Measurements from ENCODE around the gene SPTBN2. TPM values are rescaled to one million over a fixed set of nuclear protein-coding genes. Genes with fewer than 3 reads are reported as not detected.
"Not testable (repeated sequence)": the region's sequence is repeated elsewhere in the genome, so short reads cannot be mapped to it uniquely, and the experiment has no call there.

The SPTBN2 gene
- total RNA-seq, 1 experiment from 2014 or later = 18.5 TPM

DNA sequence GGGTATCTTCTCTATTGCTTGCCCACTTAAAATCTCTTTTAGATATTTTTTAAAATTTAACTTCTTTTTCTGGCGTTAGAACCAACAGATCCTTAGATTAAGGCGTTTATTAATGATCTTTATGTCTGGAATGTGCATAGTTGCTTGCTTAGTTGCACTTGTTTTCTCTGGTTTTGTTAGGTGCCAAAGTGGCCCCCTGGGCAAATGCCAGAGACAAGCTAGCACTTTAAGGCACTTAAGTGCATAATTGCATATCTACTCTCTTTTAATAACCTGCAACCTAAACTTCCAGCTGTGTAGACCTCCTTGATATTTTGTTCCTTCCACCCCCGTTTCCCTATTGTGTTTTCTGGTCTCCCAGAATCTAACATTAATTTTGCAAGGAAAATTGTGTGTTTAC, 87.2 kb downstream of the SPTBN2 start:
- Histone ChIP-seq H3K9ac (ENCODE audit: low read length) (no peak overlapping the region), H3K27ac (ENCODE audit: low read depth, low read length) (no peak overlapping the region), H4K20me1 (ENCODE audit: insufficient read depth) (peaks cover 54% of the 10 kb centered on the region), H3K79me2 (ENCODE audit: insufficient read depth, low read length) (peaks cover 98% of the 10 kb centered on the region), H3K36me3 (ENCODE audit: control insufficient read depth in 1 of 2, insufficient read depth in 2 of 2, low read length in 2 of 2) (peaks cover 62 to 76% of the 10 kb centered on the region in 2 experiments), H2AFZ (ENCODE audit: low read depth, low read length, poor library complexity, severe bottlenecking) (no peak overlapping the region), H3K9me2 (ENCODE audit: insufficient read depth) (no peaks in the 10 kb centered on the region), H3K4me2 (ENCODE audit: low read length) (no peak overlapping the region), H3K27me3 (ENCODE audit: insufficient read depth, low read length) (no peaks in the 10 kb centered on the region), H3K4me3 (replicated peaks in 1 of 2; ENCODE audit: low read depth in 1 of 2, low read length in 2 of 2) (no peak overlapping the region), H3K4me1 (ENCODE audit: control insufficient read depth in 1 of 2, insufficient read depth in 2 of 2, low read length in 2 of 2) (peaks cover 4 to 23% of the 10 kb centered on the region in 2 experiments), H3K9me3 (ENCODE audit: control insufficient read depth in 1 of 2, insufficient read depth in 1 of 2, low read depth in 1 of 2, low read length in 2 of 2) (no peaks in the 10 kb centered on the region)
- no peak for DNase-seq (ENCODE audit: low read depth, low spot score)
- BruUV-seq (replicated peaks) = no TSS peak
- intact Hi-C loops (cut with micrococcal nuclease) = no loop called here
- TF ChIP-seq SRF (IDR thresholded peaks at IDR 0.05; ENCODE audit: low read depth) (no peak), TCF7L2 (IDR thresholded peaks at IDR 0.05; ENCODE audit: borderline replicate concordance, extremely low read depth, insufficient read depth, insufficient read length) (no peak), FOSL1 (IDR thresholded peaks at IDR 0.05; ENCODE audit: low read depth) (no peak), CBX3 (IDR thresholded peaks at IDR 0.05; ENCODE audit: low read depth) (no peak), YY1 (IDR thresholded peaks at IDR 0.05; ENCODE audit: extremely low read depth, insufficient replicate concordance, low read depth, low read length) (no peak), JUND (IDR thresholded peaks at IDR 0.05) (no peak), SIN3A (IDR thresholded peaks at IDR 0.05; ENCODE audit: low read depth) (no peak), ZNF274 (IDR thresholded peaks at IDR 0.05; ENCODE audit: low read depth, low read length) (no peak), SP1 (IDR thresholded peaks at IDR 0.05; ENCODE audit: low read depth) (no peak)
- TF ChIP-seq, protein P1, sequence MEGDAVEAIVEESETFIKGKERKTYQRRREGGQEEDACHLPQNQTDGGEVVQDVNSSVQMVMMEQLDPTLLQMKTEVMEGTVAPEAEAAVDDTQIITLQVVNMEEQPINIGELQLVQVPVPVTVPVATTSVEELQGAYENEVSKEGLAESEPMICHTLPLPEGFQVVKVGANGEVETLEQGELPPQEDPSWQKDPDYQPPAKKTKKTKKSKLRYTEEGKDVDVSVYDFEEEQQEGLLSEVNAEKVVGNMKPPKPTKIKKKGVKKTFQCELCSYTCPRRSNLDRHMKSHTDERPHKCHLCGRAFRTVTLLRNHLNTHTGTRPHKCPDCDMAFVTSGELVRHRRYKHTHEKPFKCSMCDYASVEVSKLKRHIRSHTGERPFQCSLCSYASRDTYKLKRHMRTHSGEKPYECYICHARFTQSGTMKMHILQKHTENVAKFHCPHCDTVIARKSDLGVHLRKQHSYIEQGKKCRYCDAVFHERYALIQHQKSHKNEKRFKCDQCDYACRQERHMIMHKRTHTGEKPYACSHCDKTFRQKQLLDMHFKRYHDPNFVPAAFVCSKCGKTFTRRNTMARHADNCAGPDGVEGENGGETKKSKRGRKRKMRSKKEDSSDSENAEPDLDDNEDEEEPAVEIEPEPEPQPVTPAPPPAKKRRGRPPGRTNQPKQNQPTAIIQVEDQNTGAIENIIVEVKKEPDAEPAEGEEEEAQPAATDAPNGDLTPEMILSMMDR (IDR thresholded peaks at IDR 0.05 in 2 of 3, conservative IDR thresholded peaks at IDR 0.05 in 1 of 3; ENCODE audit: borderline replicate concordance in 1 of 3, insufficient read depth in 1 of 3, low read depth in 2 of 3, low read length in 2 of 3) = no peak
- TF ChIP-seq, protein P2, sequence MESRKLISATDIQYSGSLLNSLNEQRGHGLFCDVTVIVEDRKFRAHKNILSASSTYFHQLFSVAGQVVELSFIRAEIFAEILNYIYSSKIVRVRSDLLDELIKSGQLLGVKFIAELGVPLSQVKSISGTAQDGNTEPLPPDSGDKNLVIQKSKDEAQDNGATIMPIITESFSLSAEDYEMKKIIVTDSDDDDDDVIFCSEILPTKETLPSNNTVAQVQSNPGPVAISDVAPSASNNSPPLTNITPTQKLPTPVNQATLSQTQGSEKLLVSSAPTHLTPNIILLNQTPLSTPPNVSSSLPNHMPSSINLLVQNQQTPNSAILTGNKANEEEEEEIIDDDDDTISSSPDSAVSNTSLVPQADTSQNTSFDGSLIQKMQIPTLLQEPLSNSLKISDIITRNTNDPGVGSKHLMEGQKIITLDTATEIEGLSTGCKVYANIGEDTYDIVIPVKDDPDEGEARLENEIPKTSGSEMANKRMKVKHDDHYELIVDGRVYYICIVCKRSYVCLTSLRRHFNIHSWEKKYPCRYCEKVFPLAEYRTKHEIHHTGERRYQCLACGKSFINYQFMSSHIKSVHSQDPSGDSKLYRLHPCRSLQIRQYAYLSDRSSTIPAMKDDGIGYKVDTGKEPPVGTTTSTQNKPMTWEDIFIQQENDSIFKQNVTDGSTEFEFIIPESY (IDR thresholded peaks at IDR 0.05; ENCODE audit: extremely low read depth, insufficient replicate concordance, low read length) = no peak
- TF ChIP-seq, protein P3, sequence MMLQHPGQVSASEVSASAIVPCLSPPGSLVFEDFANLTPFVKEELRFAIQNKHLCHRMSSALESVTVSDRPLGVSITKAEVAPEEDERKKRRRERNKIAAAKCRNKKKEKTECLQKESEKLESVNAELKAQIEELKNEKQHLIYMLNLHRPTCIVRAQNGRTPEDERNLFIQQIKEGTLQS (IDR thresholded peaks at IDR 0.05) = no peak
- no peak for ATAC-seq
- ChIA-PET RAD21 (ENCODE audit: low non-redundant PET in 1 of 2, low total read pairs in 2 of 2, uncharacterized antibody in 2 of 2, unreplicated experiment in 2 of 2) (no interaction called here), POLR2A (no interaction called here), CTCF (no interaction called here)

DNA sequence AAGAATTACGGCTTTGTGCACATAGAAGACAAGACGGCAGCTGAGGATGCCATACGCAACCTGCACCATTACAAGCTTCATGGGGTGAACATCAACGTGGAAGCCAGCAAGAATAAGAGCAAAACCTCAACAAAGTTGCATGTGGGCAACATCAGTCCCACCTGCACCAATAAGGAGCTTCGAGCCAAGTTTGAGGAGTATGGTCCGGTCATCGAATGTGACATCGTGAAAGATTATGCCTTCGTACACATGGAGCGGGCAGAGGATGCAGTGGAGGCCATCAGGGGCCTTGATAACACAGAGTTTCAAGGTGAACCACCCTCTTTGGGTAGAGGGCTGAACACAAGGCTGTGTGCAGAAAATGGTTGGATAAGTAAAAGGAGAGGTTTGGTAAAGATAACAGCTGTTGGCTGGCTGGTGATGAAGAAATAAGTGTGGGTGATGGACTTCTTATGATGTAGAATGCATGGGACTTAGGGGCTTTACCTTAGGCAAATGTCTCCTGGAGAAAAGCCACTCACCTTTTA, 89.1 kb downstream of the SPTBN2 start:
- Histone ChIP-seq H3K36me3 (ENCODE audit: control insufficient read depth in 1 of 2, insufficient read depth in 2 of 2, low read length in 2 of 2) (peaks cover 47 to 56% of the 10 kb centered on the region in 2 experiments), H3K4me3 (replicated peaks in 1 of 2; ENCODE audit: low read depth in 1 of 2, low read length in 2 of 2) (peak overlapping the region; percentile 82 to 89), H3K27ac (ENCODE audit: low read depth, low read length) (0 out of 2 replicates have a peak overlapping the region, but pooled peaks have one; percentile 66), H3K4me1 (ENCODE audit: control insufficient read depth in 1 of 2, insufficient read depth in 2 of 2, low read length in 2 of 2) (peaks cover 4 to 29% of the 10 kb centered on the region in 2 experiments), H3K4me2 (ENCODE audit: low read length) (peak overlapping the region; percentile 83), H4K20me1 (ENCODE audit: insufficient read depth) (peaks cover 42% of the 10 kb centered on the region), H3K79me2 (ENCODE audit: insufficient read depth, low read length) (peaks cover 98% of the 10 kb centered on the region), H3K9ac (ENCODE audit: low read length) (peak overlapping the region; percentile 92)
- RAD21 ChIA-PET (ENCODE audit: low non-redundant PET in 1 of 2, low total read pairs in 2 of 2, uncharacterized antibody in 2 of 2, unreplicated experiment in 2 of 2); BruUV-seq (replicated peaks); ATAC-seq; H3K27me3 ChIP-seq (ENCODE audit: insufficient read depth, low read length); DNase-seq (ENCODE audit: low read depth, low spot score); H3K9me3 ChIP-seq (ENCODE audit: control insufficient read depth in 1 of 2, insufficient read depth in 1 of 2, low read depth in 1 of 2, low read length in 2 of 2); H2AFZ ChIP-seq (ENCODE audit: low read depth, low read length, poor library complexity, severe bottlenecking); CTCF ChIA-PET; H3K9me2 ChIP-seq (ENCODE audit: insufficient read depth): not testable (repeated sequence)
- POLR2A ChIA-PET = interaction anchor here (0.6 to 1.3 kb wide), 3 partner anchors 9 to 24 kb away, joined by 3 read pairs; partner anchors contain the start of gene RBM14
- intact Hi-C loops (cut with micrococcal nuclease) = loop anchor here (1.0 kb wide), 1 partner anchor 24 kb away; the partner anchor contains the start of gene RBM14

Measured in HCT116 (cell line).